GM18498 (cell line): ENCODE data around the gene CXCL11.
"Not testable (repeated sequence)": the region's sequence is repeated elsewhere in the genome, so short reads cannot be mapped to it uniquely, and the experiment has no call there.

Experiments used
- ATAC-seq: cut with Tn5 transposase; IDR thresholded peaks from one replicate; pipeline ENCODE4 v1.9.1; 2021; ENCODE audit warnings: mild to moderate bottlenecking, moderate library complexity; ENCODE audit not compliant: unreplicated experiment

CXCL11 gene

DNA sequence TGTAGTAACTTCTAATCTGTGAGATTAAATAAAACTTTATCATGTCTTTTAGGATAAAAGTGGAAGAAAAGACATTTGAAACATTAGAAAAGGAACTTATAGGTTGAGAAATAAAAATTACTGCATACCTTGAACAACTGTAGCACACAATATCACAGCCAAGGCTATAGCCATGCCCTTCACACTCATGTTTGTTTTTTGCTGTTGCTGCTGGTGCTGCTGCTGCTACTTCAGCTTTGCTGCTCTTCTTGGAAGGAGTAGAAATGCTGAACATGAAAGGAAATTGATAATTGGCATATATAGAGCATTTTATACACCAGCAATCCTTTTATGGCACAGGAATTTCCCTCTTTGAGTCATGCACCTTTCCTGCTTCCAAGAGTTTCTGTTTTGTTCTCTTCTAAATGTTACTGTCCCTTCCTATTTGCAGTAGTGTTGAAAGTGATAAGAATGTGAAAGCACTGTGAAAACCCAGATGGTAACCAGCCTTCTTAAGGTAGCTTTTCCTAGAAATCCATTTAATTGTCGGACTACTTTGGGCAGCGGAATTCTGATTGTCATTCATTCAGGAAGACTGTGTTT lies at the start of gene CXCL11:
CXCL11 (minus strand) TSS at position 272 of the 582 bp plus-strand sequence; CDS start at position 189, 83 bp downstream.
- ATAC-seq, result no peak

GRCh38 chr4:76084542-76084941 lies 48.7 kb upstream of the CXCL11 start:
- no peak for ATAC-seq

- ATAC-seq, result no peak
Observed at GRCh38 chr4:76083386-76083988, 47.6 kb upstream of the CXCL11 start.

DNA sequence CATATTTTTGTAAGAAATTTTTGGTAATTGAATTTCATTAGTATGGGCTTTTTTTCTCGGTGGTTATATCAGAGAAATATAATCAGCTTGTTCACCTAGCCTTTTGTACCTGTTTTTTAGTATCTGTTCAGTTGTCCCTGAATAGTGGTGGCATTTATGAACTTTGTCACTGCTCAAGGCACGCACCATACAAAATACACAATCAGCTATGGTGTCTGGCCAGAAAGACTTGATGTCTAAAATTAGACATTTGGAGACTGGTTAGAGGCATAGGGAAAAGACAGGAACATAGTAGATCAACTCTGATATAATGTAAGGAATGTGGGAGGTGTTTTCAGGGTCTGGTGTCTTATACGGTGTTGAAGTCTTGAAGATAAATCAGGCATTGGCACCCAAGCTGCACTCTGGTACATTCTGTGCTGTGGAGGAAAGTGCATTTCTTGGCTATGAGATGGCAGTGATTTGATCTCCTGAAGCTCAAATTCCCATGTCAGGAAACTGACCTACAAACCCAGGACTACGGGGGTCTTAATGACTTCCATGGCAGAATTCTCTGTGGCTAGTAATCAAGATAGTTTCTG lies 42.3 kb upstream of the CXCL11 start:
- ATAC-seq, result no peak

DNA sequence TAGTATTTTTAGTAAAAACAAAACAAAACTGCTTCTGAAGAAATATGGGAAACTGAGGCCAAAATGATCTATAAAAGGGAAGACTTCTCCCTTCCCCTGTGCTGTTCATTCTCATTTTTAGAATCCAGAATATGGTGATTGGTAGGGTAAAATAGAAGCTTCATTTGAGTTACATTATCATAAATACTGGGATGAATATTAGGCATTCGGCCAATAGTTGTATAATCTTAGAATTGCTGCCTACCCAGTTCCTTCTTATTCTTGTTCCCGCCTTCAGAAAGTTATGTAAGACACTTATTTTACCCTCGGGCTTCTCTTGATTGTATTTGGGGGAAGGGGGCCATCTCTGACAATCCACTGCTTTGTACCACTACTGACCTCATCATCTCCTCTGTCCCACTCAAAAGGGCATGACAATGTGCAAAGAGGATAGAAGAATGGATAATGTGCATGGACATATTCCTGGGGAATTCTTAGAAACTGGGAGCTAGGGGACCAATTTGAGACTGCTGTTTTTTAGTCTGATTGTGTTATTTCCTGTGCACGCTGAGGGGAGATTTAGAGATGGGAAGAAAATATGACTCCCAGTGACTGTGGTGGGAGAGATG lies 39.2 kb upstream of the CXCL11 start:
- ATAC-seq, result no peak

- ATAC-seq, result no peak
Observed at GRCh38 chr4:76074468-76074867, 38.6 kb upstream of the CXCL11 start, which contains the start of gene ART3. ART3 (plus strand) TSS chr4:76074709; CDS start chr4:76075890, 1,181 bp downstream.

DNA sequence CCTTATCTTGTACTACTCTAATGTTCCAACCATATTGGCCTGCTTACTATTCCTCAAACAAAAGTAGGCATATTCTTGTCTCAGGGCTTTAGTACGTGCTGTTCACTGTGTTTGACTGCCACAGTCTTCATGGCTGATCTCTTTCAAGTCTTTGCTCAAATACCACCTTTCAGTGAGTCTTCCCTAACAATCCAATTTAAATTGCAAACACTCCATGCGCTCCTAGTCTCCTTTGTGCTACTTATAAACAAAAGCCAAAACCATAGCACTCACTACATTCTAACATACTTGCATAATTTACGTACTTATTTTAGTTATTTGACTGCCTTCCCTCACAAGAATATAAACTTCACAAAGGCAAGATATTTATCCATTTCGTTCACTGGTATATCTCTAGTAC lies 36.9 kb upstream of the CXCL11 start:
- ATAC-seq, result no peak

DNA sequence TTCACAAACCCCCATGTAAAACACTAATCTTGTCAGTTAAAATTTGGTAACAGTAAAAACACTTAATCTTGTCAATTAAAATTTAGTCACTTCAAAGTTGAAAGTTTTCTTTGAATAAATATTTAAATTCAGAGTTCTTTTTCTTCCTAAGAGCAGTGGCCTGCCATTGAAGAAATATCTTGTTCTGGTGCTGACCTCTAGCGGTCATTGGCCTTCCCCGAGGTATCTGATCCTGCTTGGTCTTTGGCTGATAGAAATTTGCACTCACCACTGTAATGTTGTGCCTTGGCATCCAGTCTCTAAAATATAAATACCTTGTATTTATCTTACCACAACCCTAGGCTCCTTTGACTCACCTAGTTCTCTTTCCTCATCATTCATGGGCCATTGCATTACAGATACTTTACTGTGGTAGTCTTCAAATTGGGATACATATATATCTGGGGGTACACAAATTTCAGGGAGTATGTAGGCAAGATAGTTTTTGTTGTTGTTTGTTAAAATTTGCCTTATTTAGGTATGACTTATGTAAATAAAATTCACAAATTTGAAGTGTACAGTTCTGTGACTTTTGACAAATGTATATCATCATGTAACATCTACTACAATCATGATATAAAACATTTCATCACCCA lies 31.9 kb upstream of the CXCL11 start:
- ATAC-seq, result peak; percentile 86

- ATAC-seq, result no peak
Observed at GRCh38 chr4:76066546-76066945, 30.7 kb upstream of the CXCL11 start.

- peak; percentile 61 for ATAC-seq
Observed at GRCh38 chr4:76061982-76062381, 26.1 kb upstream of the CXCL11 start.

- no peak for ATAC-seq
Observed at GRCh38 chr4:76061421-76061820, 25.6 kb upstream of the CXCL11 start.

DNA sequence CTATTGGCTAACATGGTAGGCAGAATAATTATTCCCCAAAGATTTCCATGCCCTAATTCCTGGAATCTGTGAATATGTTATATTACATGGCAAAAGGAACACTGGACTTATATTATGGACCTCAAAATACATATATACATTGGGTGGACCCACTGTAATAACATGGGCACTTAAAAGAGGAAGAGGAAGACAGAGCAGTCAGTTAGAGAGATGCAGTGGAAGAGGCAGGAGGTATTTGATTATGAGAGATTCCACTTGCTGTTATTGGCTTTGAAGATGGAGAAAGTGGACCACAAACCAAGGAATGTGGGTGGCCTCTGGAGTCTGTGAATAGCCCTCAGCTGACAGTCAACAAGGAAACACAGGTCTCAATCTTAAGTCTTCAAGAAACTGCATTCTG lies 24.6 kb upstream of the CXCL11 start:
- ATAC-seq, result no peak

- no peak for ATAC-seq
Observed at GRCh38 chr4:76059750-76060149, 23.9 kb upstream of the CXCL11 start.

GRCh38 chr4:76058888-76059426 lies 23.1 kb upstream of the CXCL11 start:
- ATAC-seq, result no peak

DNA sequence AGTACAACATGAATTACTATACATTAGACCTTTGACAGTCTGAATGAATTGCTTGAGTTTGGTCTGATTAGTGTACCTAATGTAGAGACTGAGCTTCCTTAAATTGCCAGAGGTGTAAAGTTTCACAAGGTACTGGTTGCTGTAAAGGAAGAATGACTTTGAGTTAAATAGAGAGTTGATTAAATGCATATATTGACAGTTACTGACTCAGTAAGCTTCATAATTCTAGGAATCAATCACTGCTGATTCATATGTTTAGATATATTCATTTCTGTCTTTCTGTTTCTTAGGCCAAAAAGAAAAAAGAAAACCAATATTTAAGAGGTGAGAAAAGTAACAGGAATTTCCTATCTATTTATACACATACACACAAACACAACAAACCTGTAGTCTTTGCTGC lies 22.4 kb upstream of the CXCL11 start:
- peak; percentile 45 for ATAC-seq

DNA sequence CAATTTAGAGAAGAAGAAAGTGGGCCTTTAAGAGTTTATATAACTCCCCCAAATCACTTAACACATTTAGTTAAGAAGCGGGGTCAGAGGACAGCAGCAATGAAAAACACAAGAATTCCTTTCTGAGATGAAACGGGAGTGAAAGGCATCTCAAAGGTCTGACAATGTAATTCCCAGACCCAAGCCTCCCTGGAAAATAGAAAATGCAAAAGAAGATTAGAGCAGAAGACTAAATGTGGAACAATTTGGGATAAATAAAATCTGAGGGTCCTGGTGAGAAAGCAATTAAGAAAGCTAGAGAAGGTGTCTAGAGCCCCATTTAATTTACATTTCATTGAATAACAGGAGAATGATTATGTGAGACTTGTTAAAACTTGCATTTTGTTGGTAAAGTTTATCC lies 19.6 kb upstream of the CXCL11 start:
- no peak for ATAC-seq

DNA sequence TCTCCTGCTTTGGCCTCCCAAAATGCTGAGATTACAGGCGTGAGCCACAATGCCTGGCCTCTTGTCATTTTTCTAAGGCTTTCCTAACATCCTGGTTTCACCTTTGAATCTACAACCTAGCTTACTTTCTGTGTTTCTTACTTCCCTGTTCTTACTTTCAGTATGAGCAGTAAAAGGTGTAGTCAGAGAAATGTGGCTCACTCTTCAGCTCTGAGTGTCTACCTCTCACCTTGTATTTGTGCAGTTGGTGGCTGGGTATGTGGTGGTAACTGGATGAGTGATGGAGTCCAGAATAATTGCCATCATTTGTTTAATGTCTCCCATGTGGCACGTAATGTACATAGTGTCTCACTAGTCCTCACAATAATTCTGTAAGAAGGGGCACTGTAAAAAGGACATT lies 19.1 kb upstream of the CXCL11 start:
- peak; percentile 96 for ATAC-seq

GRCh38 chr4:76053730-76054129 lies 17.9 kb upstream of the CXCL11 start:
- ATAC-seq, result no peak

- ATAC-seq, result not testable (repeated sequence)
Observed at GRCh38 chr4:76050560-76051050, 14.7 kb upstream of the CXCL11 start.

DNA sequence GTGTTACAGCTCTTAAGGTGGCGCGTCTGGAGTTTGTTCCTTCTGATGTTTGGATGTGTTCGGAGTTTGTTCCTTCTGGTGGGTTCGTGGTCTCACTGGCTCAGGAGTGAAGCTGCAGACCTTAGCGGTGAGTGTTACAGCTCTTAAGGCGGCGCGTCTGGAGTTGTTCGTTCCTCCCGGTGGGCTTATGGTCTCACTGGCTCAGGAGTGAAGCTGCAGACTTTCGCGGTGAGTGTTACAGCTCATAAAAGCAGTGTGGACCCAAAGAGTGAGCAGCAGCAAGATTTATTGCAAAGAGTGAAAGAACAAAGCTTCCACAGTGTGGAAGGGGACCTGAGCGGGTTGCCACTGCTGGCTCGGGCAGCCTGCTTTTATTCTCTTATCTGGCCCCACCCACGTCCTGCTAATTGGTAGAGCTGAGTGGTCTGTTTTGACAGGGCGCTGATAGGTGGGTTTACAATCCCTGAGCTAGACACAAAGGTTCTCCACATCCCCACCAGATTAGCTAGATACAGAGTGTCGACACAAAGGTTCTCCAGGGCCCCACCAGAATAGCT lies 14.1 kb upstream of the CXCL11 start:
- ATAC-seq, result not testable (repeated sequence)

DNA sequence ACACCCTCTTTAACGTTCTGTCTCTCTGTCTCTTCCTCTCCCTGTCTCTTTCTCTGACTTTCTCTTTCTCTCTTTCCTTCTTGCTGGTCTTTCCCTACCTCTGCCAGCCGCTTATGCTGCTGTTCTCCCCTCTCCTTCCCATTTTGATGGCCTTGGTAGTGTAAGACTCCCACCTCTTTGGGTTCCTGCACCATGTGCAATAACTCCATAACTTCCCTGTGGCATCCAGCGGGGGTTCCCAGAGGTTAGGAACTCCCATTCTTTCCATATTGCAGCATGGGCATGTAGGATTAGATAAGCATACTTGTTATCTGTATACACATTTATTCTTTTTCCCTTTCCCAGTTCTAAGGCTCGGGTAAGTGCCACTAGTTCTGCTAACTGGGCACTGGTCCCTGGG lies 8.8 kb upstream of the CXCL11 start:
- ATAC-seq, result not testable (repeated sequence)
